NCI-H187 treated with DMSO at 0.1 percent for 48 hours (cell line): ENCODE results near the gene BOK.
"Not testable (repeated sequence)": the region's sequence is repeated elsewhere in the genome, so short reads cannot be mapped to it uniquely, and the experiment has no call there.

Source experiments
- DNase-seq: peaks from one replicate; lab custom pipeline; 2025; lab: John Stamatoyannopoulos, UW

BOK gene

DNA sequence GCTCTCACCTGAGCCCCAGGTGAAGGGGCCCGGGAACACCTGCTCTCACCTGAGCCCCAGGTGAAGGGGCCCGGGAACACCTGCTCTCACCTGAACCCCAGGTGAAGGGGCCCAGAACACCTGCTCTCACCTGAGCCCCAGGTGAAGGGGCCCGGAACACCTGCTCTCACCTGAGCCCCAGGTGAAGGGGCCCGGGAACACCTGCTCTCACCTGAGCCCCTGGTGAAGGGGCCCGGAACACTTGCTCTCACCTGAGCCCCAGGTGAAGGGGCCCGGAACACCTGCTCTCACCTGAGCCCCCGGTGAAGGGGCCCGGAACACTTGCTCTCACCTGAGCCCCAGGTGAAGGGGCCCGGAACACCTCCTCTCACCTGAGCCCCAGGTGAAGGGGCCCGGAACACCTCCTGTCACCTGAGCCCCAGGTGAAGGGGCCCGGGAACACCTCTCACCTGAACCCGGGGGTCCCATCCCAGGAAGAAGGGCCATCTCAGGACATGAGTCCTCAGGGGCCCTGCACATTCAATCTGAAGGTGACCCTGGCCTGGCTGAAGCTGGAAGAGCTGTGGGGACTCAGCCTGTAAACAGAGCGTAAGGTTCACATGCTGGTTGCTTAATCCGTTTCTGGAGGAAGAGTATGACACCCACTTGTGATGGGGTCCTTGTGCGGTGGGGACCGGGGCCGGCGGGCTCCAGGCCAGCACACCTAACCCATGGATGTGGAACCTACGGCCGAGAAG is 14.5 kb downstream of the BOK start:
- not testable (repeated sequence) for DNase-seq

DNA sequence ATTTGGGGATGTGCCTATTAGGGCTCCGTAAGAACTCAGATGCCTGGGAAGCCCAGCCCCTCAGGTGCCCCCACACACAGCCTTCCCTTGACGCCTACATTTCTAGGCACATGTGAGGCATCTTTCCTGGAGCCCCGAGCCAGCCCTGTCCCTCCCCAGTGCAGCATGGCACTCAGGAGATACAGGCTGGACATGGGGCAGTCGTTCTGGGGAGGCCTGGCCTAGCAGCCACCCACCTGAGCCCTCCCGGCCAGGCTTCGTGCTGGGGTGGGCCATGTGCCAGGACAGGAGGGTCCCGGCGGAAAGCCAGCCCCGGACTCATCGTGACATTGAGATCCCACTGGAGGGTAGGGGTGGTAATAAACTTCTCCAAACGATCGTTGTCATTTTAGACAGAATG is 15.2 kb downstream of the BOK start:
- no peak for DNase-seq

DNA sequence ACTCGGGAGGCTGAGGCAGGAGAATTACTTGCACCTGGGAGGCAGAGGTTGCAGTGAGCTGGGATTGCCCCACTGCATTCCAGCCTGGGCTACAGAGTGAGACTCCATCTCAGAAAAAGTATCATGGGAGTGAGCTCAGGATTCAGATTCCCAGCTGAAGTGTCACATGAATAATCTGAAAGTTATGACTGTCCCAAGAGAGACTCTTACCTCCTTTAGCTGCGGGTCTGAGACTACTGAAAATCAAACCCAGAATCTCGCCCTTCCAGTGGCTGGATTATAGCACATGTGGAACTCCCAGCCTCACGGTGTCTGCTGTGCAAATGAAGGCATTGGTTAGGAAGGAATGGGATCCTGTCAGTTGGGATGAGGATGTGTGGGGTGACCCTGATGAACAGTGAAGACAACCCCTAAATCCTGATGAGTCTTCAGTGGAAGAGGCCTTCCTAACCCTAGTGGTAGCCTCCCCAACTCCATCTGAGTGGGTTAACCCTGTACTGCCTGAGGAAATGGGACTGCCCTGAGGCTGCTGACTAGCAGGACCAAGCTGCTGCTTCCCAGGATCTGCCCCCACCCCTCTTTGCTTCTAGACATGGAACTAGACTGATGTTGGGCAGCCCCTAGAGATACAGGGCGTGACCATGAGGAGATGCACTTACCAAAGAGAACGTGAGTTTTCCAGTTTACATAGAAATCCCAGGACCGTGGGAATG is 16.5 kb downstream of the BOK start:
- no peak for DNase-seq

DNA sequence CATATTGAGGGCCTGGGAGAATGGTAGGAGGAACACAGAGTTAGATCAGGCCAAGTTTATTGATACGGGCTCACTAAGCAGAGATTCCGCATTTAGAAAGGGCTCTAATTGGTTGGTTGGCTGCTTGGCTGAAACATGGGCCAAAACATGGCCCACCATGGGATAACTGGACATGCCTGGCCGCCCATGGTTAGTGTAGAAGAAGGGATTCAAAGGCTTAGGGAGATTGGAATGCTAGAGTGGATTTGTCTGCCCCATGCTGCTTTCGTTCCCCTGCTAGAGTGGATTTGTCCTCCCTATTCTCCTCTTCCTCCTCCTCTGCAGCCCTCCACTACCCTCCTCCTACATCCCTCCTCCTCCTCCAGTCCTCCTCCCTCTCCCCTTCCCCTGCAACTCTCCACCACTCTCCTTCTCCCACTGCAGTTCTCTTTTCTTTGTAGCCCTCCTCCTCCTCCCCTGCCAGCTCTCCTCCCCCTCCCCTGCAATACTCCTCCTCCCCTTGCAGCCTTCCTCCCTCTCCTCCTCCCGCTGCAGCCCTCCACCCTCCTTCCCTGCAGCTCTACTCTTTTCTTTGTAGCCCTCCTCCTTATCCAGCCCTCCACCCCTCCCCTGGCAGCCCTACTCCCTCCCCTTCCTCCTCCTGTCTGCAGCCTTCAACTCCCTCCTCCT is 17.2 kb downstream of the BOK start:
- no peak for DNase-seq

DNA sequence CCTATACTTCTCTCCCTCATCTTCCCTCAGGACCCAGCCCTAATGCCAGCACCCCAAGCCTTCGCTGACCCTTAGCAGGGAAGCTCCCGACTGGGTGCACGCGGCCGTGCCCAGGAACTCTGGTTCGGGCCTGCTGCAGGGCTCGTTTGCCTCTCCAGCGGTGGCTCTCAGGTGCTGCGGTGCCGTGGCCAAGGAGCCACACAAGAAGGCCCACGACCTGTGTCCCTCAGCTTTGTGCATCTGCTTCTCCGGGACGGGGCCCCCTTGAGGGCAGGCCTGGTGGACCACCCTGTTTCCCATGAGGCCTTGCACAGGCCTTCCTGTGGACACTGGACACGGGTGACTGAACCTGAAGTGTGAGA is 17.7 kb downstream of the BOK start:
- DNase-seq, result no peak

DNA sequence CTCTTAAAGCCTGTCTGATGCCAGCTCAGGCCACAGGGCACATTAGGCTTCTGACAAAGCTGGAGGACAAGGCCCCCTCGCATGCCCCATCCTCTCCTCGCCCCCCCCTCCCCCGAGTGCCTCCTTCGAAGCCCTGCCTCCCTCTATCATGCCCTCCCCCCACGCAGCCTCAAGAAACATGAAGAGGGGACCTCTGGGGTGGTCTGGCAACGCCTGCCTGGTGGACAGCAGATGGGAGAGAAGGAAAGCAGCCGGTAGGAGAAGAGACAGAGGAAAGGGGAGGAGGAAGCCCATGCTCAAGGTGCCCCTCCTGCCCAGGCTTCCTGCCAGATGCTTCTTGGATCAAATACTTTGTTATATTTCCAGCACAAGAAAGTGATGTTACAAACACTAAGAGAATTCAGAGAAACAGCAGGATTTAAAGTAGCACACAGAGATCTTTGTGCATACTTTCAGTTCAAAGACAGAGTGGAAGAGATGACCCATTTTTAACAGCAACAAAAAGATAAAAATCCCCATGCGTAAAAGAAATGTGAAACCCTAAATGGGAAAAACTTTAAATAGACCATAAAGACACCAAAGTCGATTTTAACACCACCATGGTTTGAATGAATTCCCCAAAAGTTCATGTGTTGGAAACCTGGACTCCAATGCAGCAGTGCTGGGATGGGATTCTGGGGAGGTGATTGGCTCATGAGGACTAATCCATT is 19.0 kb downstream of the BOK start:
- no peak for DNase-seq

DNA sequence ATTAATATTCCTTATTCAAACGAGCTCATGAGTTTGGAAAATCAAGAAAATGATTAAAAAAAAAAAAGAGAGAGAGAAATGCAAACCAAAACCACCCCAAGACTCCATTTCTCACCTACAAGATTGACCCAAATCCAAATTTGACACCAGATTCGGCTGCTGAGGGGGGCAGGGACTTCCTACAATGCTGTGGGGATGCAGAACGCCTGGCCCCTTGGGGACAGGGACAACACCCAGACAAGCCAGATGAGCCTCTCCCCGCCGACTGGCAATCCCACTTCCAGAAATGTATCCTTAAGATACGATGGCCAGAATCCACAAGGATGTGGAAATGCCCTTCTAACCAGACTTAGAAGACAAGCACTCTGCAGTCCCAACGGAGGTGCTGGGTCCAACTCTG is 20.7 kb downstream of the BOK start:
- no peak for DNase-seq

DNA sequence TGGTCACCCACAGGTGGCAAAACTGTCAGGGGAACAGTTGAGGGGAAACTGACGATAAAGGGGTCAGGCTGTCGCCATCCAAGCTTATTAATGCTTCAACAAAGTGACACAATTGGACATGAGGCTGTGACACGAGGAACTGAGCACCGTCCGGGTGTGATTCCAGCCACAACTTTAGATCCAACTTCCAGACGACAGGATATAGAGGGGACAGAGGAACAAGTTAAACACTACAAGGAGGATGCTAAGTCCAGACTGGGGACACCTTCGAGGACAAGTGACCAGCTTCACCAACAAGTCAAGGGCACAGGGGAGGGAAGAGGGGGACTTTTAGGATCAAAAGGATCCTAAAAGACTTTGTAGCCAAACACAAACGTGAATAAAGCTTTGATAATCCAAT is 23.8 kb downstream of the BOK start:
- no peak for DNase-seq

DNA sequence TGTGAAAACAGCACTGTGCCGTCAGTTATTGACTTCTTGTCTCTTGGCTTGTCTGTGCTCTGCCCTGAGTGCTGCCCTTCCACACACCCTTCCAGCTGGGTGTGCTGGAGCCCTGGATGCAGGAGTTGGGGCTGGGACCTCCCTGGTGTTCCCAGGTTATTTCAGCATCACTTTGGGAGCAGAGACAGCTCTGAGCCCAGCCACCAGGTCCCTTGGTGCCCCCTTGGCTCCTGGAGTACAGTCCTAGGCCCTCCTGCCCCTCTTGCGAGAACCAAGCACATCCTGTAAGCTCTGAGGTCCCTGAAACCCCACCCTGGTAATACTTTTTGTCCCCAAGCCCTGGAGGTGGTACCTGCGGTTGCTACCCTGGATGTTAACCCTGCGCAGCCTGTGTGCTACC is 24.3 kb downstream of the BOK start:
- DNase-seq, result no peak

DNA sequence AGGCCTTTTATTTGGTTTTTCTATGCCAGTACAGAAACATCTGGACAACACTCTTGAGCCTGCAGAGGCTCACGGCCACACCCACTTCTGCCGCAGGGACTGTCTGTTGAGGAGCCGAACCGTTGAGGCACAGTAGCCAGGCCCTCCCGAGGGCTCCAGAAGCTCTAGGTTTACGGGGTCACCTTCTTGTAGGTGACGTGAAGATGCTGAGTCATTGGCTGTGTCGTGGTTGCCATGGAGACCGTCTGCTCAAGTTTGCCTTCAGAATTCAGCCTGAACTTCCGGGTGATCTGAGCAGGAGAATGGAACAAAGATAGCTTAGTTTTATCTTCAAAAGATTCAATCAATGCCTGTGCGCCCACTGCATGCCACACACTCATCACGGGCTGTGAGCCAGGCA is 25.9 kb downstream of the BOK start:
- DNase-seq, result no peak

DNA sequence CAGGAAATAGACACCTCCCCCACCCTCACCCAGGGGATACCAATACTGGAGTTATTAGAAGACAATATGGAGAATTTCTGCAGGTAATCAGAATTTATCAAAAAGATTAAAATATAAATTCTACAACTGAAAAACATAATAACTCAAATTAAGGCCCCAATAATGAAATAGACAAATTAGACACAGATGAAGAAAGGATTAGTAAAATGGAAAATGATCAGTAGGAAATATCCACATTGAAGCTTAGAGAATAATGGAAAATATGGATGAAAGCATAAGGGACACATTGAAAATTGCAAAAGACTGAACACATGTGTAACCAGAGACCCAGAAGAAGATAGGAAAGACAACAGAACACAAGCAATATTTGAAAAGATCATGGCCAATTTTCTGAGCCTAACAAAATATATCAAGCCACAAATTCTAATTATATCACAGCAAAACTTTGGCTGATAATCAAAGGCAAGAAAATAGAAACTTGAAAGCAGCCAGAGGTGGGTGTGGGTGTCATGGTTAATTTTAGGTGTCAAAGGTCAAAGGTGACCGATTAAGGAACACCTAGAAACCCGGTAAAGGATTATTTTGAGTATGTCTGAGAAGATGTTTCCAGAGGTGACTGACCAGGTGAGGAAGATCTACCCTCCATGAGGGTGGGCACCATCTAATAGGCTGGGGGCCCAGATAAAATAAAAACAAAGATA is 28.2 kb downstream of the BOK start:
- no peak for DNase-seq

DNA sequence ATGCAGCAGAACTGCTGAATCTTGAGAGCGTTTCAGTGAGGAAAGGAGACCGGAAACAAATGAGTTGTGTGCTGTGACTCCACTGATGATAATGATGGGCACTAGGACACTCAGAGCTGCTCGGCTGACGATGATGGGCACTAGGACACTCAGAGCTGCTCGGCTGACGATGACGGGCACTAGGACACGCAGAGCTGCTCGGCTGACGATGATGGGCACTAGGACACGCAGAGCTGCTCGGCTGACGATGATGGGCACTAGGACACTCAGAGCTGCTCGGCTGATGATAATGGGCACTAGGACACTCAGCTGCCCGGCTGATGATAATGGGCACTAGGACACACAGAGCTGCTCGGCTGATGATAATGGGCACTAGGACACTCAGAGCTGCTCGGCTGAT is 31.3 kb downstream of the BOK start:
- DNase-seq, result not testable (repeated sequence)

DNA sequence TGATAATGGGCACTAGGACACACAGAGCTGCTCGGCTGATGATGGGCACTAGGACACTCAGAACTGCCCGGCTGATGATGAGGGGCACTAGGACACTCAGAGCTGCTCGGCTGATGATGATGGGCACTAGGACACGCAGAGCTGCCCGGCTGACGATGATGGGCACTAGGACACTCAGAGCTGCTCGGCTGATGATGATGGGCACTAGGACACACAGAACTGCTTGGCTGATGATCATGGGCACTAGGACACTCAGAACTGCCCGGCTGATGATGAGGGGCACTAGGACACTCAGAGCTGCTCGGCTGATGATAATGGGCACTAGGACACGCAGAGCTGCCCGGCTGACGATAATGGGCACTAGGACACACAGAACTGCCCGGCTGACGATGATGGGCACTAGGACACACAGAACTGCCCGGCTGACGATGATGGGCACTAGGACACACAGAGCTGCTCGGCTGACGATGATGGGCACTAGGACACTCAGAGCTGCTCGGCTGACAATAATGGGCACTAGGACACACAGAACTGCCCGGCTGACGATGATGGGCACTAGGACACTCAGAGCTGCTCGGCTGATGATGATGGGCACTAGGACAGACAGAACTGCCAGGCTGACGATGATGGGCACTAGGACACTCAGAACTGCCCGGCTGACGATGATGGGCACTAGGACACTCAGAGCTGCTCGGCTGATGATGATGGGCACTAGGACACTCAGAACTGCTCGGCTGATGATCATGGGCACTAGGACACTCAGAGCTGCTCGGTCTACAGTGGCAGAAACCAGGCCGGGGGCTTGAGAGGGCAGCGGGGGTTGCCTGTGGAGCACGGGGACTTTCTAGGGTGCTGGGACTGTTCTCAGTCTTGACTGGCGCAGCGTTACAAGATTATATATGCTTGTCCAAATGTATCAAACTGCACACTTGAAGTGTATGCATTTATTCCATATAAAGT is 32.2 kb downstream of the BOK start:
- DNase-seq, result not testable (repeated sequence)

DNA sequence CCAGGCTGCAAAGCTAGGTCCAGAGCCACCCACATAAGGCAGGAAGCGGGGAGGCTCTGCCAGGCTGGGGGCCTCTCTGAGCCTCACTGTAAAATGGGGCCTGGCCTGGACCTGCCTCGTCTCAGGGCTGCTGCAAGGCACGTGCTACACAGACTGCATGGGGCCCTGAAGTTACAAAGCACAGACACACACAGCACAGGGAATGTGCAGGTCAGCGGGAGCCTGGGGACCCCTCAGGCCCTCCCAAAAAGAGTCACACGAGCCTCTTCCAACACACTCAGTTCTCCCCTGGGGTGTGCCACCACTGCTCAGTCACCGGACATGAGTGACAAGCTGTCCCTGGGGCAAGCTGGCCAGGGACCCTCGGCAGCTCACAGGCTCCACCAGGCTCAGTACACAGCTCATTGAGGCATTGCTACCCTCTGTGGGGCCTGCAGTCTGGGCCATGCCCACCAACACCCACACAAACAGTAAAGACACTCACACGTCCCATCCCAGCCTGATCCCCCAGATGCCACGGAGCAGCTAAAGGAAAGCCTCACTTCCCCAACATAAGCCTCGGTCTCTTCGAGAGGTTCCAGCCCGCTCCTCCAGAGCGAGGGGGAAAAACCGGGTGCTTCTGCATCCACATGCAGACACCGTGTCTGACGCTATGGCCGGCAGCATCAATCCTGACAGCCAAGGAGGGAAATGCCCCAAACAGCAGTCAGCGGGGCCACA is 33.7 kb downstream of the BOK start:
- DNase-seq, result no peak

DNA sequence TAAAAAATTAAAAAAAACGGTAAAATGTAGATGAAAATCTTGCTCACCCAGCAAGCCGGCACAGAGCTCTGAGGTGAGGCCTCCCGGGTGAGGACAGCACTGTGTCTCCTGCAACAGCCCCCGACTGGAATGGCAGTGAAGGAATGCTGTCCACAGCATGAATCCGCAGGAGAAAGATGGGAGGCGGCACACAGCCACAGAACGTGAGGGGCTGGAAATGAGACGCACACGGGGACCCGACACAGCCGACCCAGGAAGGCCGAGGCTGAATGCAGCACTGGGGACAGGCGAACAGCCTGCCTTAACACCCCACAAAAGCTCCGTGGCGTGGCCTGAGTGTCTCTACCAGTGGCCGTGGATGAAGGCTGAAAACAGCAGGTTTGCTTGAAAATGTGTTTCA is 34.7 kb downstream of the BOK start:
- no peak for DNase-seq

DNA sequence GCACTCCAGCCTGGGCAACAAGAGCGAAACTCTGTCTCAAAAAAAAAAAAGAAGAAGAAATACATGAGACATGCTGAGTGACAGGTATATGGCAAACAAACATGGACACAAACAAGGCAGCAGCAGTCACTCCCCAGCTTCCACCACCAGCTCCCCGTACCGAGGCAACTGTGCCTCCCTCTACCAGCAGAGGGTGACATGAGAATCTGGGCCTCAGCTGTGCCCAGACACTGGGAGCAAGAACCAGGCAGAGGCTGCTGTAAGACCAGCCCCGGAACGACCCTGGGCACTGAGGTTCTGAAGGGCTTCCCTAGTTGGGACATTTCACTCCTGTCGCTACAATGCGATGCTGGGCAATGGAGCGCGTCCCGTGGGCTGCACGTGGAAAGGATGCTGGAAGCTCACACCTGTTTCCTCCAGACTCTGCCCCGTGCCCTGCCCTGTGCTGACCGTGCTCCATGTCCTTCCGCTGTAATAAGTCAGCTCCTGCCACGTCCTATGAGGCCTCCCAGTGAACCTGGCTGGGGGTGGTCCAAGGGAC is 37.1 kb downstream of the BOK start:
- no peak for DNase-seq

DNA sequence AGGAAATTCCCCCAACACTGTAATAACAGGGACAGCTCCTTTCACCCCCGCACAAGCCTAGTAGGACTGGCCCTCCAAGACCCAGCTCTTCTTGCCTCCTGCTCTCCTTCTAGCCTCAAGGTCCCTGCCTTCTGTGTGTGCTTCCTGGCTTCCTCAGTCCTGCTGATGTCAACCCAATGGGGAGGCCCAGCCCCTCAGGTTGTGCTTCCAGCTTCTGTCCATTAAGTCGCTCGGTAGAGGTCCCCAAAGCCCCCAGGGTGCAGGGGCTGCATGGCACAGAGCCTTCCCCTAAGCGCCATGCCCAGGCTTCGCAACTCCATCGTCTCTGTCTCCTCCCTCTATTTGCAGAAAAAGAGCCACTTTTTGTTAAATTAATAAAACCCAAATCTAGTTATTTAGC is 39.0 kb downstream of the BOK start:
- DNase-seq, result no peak

DNA sequence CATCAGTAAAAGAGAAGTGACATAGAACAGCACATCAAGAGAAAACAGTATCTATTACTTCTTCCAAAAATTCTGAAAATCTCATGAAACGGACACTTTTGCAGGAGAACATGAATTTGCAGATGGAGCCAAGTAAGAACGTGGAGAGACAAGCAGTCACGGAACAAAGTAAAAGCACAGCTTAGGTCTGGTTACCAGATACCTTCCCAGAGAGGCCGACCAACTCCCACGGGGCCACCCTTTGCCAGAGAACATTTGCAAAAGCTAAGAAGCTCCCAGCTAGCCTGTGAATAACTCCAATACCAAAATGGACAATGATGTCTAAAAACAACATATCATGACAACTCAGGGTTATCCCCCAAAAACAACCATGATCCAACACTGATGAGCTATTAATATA is 39.5 kb downstream of the BOK start:
- DNase-seq, result no peak

DNA sequence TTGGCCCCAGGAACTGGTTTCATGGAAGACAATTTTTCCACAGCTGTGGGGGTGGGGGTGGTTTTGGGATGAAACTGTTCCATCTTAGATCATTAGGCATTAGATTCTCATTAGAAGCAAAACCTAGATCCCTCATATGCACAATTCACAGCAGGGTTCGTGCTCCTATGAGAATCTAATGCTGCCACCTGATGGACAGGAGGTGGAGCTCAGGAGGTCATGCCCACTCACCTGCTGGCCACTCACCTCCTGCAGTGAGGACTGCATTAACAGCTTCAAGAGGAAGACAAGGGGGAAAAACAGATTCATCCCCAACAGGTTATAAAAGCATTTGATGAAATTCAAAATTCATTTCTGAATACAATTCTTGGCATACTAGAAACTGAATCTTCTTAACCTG is 39.9 kb downstream of the BOK start:
- DNase-seq, result no peak

DNA sequence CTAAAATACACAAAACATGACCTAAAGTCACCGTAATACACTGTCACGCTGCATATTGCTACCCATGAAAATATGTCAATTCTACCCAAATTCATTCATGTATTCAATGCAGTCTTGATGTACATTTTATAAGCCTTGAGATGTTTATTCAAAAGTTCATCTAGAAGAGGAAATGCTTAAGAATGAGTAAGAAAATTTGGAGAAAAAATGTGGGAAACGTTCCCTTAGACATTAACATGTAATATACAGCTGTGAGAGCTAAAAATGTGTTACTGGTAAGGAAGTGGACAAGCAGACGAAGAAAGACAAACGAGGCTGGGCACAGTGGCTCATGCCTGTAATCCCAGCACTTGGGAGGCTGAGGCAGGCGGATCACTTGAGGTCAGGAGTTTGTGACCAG is 41.1 kb downstream of the BOK start:
- DNase-seq, result no peak
